SJCRH30 (cell line): ENCODE results near the gene PSME1. TPM values are rescaled to one million over a fixed set of nuclear protein-coding genes. Genes with fewer than 3 reads are reported as not detected.
"Not testable (repeated sequence)": the region's sequence is repeated elsewhere in the genome, so short reads cannot be mapped to it uniquely, and the experiment has no call there.

Experiments used
- DNase-seq, 2 experiments: peaks; one replicate each; pipeline ENCODE4 v3.0.0-alpha.2; 2015 to 2020
- H3K27ac ChIP-seq: fragments of 250-450 bp; sonication (Bioruptor Pico); 2 replicates; pipeline ENCODE4 v1.5.1; 2020; ENCODE audit warnings: mild to moderate bottlenecking, moderate library complexity
- H3K27me3 ChIP-seq: fragments of 250-450 bp; sonication (Bioruptor Pico); 2 replicates; pipeline ENCODE4 v1.5.1; 2020; ENCODE audit warnings: mild to moderate bottlenecking, moderate library complexity
- H3K36me3 ChIP-seq: fragments of 250-450 bp; sonication (Bioruptor Pico); 2 replicates; pipeline ENCODE4 v1.5.1; 2020; ENCODE audit warnings: mild to moderate bottlenecking, moderate library complexity
- H3K4me1 ChIP-seq: fragments of 250-450 bp; sonication (Bioruptor Pico); 2 replicates; pipeline ENCODE4 v1.5.1; 2020; ENCODE audit warnings: mild to moderate bottlenecking, moderate library complexity
- H3K4me3 ChIP-seq: fragments of 250-450 bp; sonication (Bioruptor Pico); 2 replicates; pipeline ENCODE4 v1.5.1; 2020; ENCODE audit warnings: mild to moderate bottlenecking, moderate library complexity
- H3K9me3 ChIP-seq: fragments of 250-450 bp; sonication (Bioruptor Pico); replicated peaks from 2 replicates; pipeline ENCODE4 v1.5.1; 2020; ENCODE audit warnings: mild to moderate bottlenecking, moderate library complexity
- total RNA-seq: library from RNA; depleted of rRNA; stranded (reverse); fragments of >200 nt; shearing (Covaris generic); gene quantifications from 2 replicates; pipeline ENCODE4 v1.2.3, GENCODE V29; 2014

PSME1 gene
- total RNA-seq, 1 experiment from 2014 or later, result 120 TPM

GRCh38 chr14:24098927-24099813 is 36.8 kb upstream of the PSME1 start:
- peaks cover 7% of the 10 kb centered on the region for H3K4me1 ChIP-seq
- no peak overlapping the region for H3K4me3 ChIP-seq
- no peak overlapping the region for H3K27ac ChIP-seq
- H3K36me3 ChIP-seq, result peaks cover 14% of the 10 kb centered on the region
- no peaks in the 10 kb centered on the region for H3K27me3 ChIP-seq
- H3K9me3 ChIP-seq, result no peaks in the 10 kb centered on the region
- no peak for DNase-seq

GRCh38 chr14:24100197-24100981 is 35.6 kb upstream of the PSME1 start:
- peaks cover 14% of the 10 kb centered on the region for H3K36me3 ChIP-seq
- no peak for DNase-seq
- H3K27ac ChIP-seq, result no peak overlapping the region
- no peaks in the 10 kb centered on the region for H3K9me3 ChIP-seq
- H3K4me1 ChIP-seq, result peaks cover 6% of the 10 kb centered on the region
- no peaks in the 10 kb centered on the region for H3K27me3 ChIP-seq
- H3K4me3 ChIP-seq, result no peak overlapping the region

GRCh38 chr14:24100982-24101494 is 35.0 kb upstream of the PSME1 start:
- no peaks in the 10 kb centered on the region for H3K4me1 ChIP-seq
- no peak overlapping the region for H3K27ac ChIP-seq
- H3K27me3 ChIP-seq, result no peaks in the 10 kb centered on the region
- no peaks in the 10 kb centered on the region for H3K9me3 ChIP-seq
- no peak for DNase-seq
- H3K4me3 ChIP-seq, result no peak overlapping the region
- peaks cover 14% of the 10 kb centered on the region for H3K36me3 ChIP-seq

- no peaks in the 10 kb centered on the region for H3K27me3 ChIP-seq
These were observed 33.5 kb upstream of the PSME1 start for GRCh38 chr14:24102357-24103048.

GRCh38 chr14:24103451-24103850 is 32.5 kb upstream of the PSME1 start:
- no peak overlapping the region for H3K27ac ChIP-seq
- H3K9me3 ChIP-seq, result no peaks in the 10 kb centered on the region
- no peaks in the 10 kb centered on the region for H3K4me1 ChIP-seq
- no peak for DNase-seq
- H3K4me3 ChIP-seq, result no peak overlapping the region
- peaks cover 14% of the 10 kb centered on the region for H3K36me3 ChIP-seq
- no peaks in the 10 kb centered on the region for H3K27me3 ChIP-seq

More at GRCh38 chr14:24102357-24103048, 33.5 kb upstream of the PSME1 start:
- no peak for DNase-seq
- no peaks in the 10 kb centered on the region for H3K9me3 ChIP-seq
- no peaks in the 10 kb centered on the region for H3K4me1 ChIP-seq
- peaks cover 14% of the 10 kb centered on the region for H3K36me3 ChIP-seq
- H3K4me3 ChIP-seq, result no peak overlapping the region
- H3K27ac ChIP-seq, result no peak overlapping the region

- H3K4me3 ChIP-seq, H3K36me3 ChIP-seq, H3K27ac ChIP-seq, DNase-seq, H3K4me1 ChIP-seq, H3K27me3 ChIP-seq, H3K9me3 ChIP-seq: not testable (repeated sequence)
These were observed 30.3 kb upstream of the PSME1 start for GRCh38 chr14:24105609-24106239.

GRCh38 chr14:24106672-24107271 is 29.2 kb upstream of the PSME1 start:
- DNase-seq, result no peak
- H3K9me3 ChIP-seq, result no peaks in the 10 kb centered on the region
- H3K36me3 ChIP-seq, result peaks cover 8% of the 10 kb centered on the region
- no peaks in the 10 kb centered on the region for H3K27me3 ChIP-seq
- H3K4me1 ChIP-seq, result peaks cover 9% of the 10 kb centered on the region
- H3K4me3 ChIP-seq, result no peak overlapping the region
- H3K27ac ChIP-seq, result no peak overlapping the region

GRCh38 chr14:24108336-24108874 is 27.6 kb upstream of the PSME1 start:
- Histone ChIP-seq H3K27ac (no peak overlapping the region), H3K4me3 (no peak overlapping the region), H3K27me3 (no peaks in the 10 kb centered on the region), H3K4me1 (peaks cover 9% of the 10 kb centered on the region), H3K36me3 (peaks cover 5% of the 10 kb centered on the region), H3K9me3 (no peaks in the 10 kb centered on the region)
- DNase-seq, result no peak

- Histone ChIP-seq H3K36me3 (no peaks in the 10 kb centered on the region), H3K9me3 (no peaks in the 10 kb centered on the region), H3K27me3 (no peaks in the 10 kb centered on the region), H3K27ac (no peak overlapping the region), H3K4me1 (peaks cover 9% of the 10 kb centered on the region), H3K4me3 (no peak overlapping the region)
- peak in 1 of 2 experiments; percentile 32 for DNase-seq
These were observed 25.9 kb upstream of the PSME1 start for GRCh38 chr14:24110060-24110459.

- no peaks in the 10 kb centered on the region for H3K36me3 ChIP-seq
- no peak overlapping the region for H3K4me3 ChIP-seq
- no peaks in the 10 kb centered on the region for H3K9me3 ChIP-seq
- no peak for DNase-seq
- H3K4me1 ChIP-seq, result peaks cover 9% of the 10 kb centered on the region
- H3K27me3 ChIP-seq, result no peaks in the 10 kb centered on the region
- no peak overlapping the region for H3K27ac ChIP-seq
These were observed 25.5 kb upstream of the PSME1 start for GRCh38 chr14:24110523-24110922.

GRCh38 chr14:24113379-24113800 is 22.6 kb upstream of the PSME1 start:
- no peaks in the 10 kb centered on the region for H3K9me3 ChIP-seq
- H3K4me3 ChIP-seq, result peak overlapping the region; percentile 92
- H3K27ac ChIP-seq, result peak overlapping the region; percentile 97
- H3K4me1 ChIP-seq, result peaks cover 9% of the 10 kb centered on the region
- no peak for DNase-seq
- peaks cover 8% of the 10 kb centered on the region for H3K36me3 ChIP-seq
- no peaks in the 10 kb centered on the region for H3K27me3 ChIP-seq

- peaks cover 10% of the 10 kb centered on the region for H3K36me3 ChIP-seq
- peak; percentile 93 to 94 for DNase-seq
- peak overlapping the region; percentile 92 for H3K4me3 ChIP-seq
- H3K27ac ChIP-seq, result peak overlapping the region; percentile 97
- H3K4me1 ChIP-seq, result peaks cover 9% of the 10 kb centered on the region
- no peaks in the 10 kb centered on the region for H3K27me3 ChIP-seq
- no peaks in the 10 kb centered on the region for H3K9me3 ChIP-seq
These were observed 22.0 kb upstream of the PSME1 start for GRCh38 chr14:24113801-24114531.
